Hepatocyte (in vitro differentiated cells): Measurements from ENCODE around the gene COBL. TPM values are rescaled to one million over a fixed set of nuclear protein-coding genes. Genes with fewer than 3 reads are reported as not detected.

Source experiments
- DNase-seq: peaks from one replicate; pipeline ENCODE4 v3.0.0-alpha.2; 2016; ENCODE audit warnings: low spot score
- H2AFZ ChIP-seq: fragments of 200-600 bp; sonication (generic); 2 replicates; pipeline ENCODE4 v1.6.0; 2016; ENCODE audit warnings: antibody characterized with exemption, mild to moderate bottlenecking
- H3K27ac ChIP-seq: fragments of 200-600 bp; sonication (generic); 2 replicates; pipeline ENCODE4 v1.5.1; 2016; ENCODE audit warnings: mild to moderate bottlenecking
- H3K27me3 ChIP-seq: fragments of 200-600 bp; sonication (generic); 2 replicates; pipeline ENCODE4 v1.6.1; 2016
- H3K36me3 ChIP-seq: fragments of 200-600 bp; sonication (generic); replicated peaks from 2 replicates; pipeline ENCODE4 v1.5.1; 2016; ENCODE audit warnings: low read depth; ENCODE audit not compliant: insufficient read depth
- H3K4me1 ChIP-seq: fragments of 200-600 bp; sonication (generic); 2 replicates; pipeline ENCODE4 v1.5.1; 2016; ENCODE audit warnings: mild to moderate bottlenecking, moderate library complexity; ENCODE audit not compliant: insufficient read depth
- H3K4me2 ChIP-seq: fragments of 200-600 bp; sonication (generic); 2 replicates; pipeline ENCODE4 v1.6.0; 2016
- H3K4me3 ChIP-seq: fragments of 200-600 bp; sonication (generic); 2 replicates; pipeline ENCODE4 v1.5.1; 2016; ENCODE audit warnings: mild to moderate bottlenecking
- H3K79me2 ChIP-seq: fragments of 200-600 bp; sonication (generic); 2 replicates; pipeline ENCODE4 v1.6.0; 2017; ENCODE audit warnings: mild to moderate bottlenecking
- H3K9me2 ChIP-seq: fragments of 200-600 bp; sonication (generic); replicated peaks from 2 replicates; pipeline ENCODE4 v1.6.0; 2017; ENCODE audit warnings: mild to moderate bottlenecking; ENCODE audit not compliant: insufficient read depth
- H3K9me3 ChIP-seq: fragments of 200-600 bp; sonication (generic); 2 replicates; pipeline ENCODE4 v1.5.1; 2016; ENCODE audit warnings: low read depth, mild to moderate bottlenecking
- H4K20me1 ChIP-seq: fragments of 200-600 bp; sonication (generic); 2 replicates; pipeline ENCODE4 v1.6.0; 2016; ENCODE audit warnings: mild to moderate bottlenecking; ENCODE audit not compliant: insufficient read depth, poor library complexity, severe bottlenecking
- CTCF ChIP-seq: fragments of 200-600 bp; sonication (generic); IDR thresholded peaks from 2 replicates; pipeline ENCODE4 v1.5.1; 2016; ENCODE audit warnings: antibody characterized with exemption, mild to moderate bottlenecking; ENCODE audit not compliant: poor library complexity
- EZH2 ChIP-seq: fragments of 200-600 bp; sonication (generic); IDR thresholded peaks from 2 replicates; pipeline ENCODE4 v1.6.1; 2016; ENCODE audit warnings: antibody characterized with exemption, mild to moderate bottlenecking, borderline replicate concordance
- EZH2phosphoT487 ChIP-seq: fragments of 200-600 bp; sonication (generic); IDR thresholded peaks from one replicate; pipeline ENCODE4 v1.6.1; 2018; ENCODE audit warnings: antibody characterized with exemption, mild to moderate bottlenecking, low read depth, moderate library complexity; ENCODE audit not compliant: unreplicated experiment, severe bottlenecking
- WGBS: methylation state at CpG from one replicate; pipeline ENCODE4 v1.1.6; 2016; ENCODE audit warnings: low lambda C conversion rate; ENCODE audit errors: missing lambda C conversion rate; 5-methylcytosine and 5-hydroxymethylcytosine counted together
- polyA plus RNA-seq: library from polyadenylated mRNA; unstranded; fragments of >200 nt; fragmentation: Nextera tagmentation; extraction: Ambion mirVana; gene quantifications from 2 replicates; pipeline ENCODE4 v1.2.1, GENCODE V29; 2016
- total RNA-seq: library from RNA; depleted of rRNA; stranded (reverse); fragments of >200 nt; gene quantifications from 2 replicates; pipeline ENCODE4 v1.2.3, GENCODE V29; 2014

The COBL gene
- total and polyA plus RNA-seq, 2 experiments from 2014 or later = 7.8 to 20.5 TPM

- Histone ChIP-seq H3K4me3 (no peak overlapping the region), H2AFZ (no peak overlapping the region), H3K9me2 (no peaks in the 10 kb centered on the region), H3K27ac (no peak overlapping the region), H3K79me2 (peaks cover 94% of the 10 kb centered on the region), H3K9me3 (no peaks in the 10 kb centered on the region), H3K27me3 (no peaks in the 10 kb centered on the region), H3K36me3 (no peaks in the 10 kb centered on the region), H3K4me1 (no peaks in the 10 kb centered on the region), H3K4me2 (no peak overlapping the region), H4K20me1 (peaks cover 4% of the 10 kb centered on the region)
- no peak for TF ChIP-seq CTCF
- no peak for TF ChIP-seq EZH2
- no peak for TF ChIP-seq EZH2phosphoT487
- 86% methylated on average over 10 of the region's 10 CpGs for WGBS
- no peak for DNase-seq
Observed at GRCh38 chr7:51303142-51303525, 13.5 kb downstream of the COBL start.

DNA sequence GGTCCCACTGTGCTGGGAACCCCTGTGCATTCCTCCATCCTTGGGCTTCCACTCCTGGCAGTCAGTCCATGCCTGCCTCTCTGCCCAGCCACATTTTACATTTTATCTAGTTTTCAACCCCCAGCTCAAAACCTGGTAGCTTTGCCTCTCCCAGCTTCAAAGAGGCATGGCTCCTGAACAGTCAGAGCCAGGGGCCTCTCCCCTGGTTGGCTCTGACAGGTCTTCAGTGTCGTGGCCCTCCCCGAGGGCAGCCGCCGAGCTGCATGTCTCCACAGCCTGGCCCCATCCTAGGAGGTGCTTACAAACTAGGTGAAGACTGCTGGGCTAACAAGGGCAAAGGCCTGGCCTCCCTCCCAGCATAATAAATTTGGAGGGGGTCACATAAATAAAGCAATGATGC, 14.8 kb downstream of the COBL start:
- Histone ChIP-seq H3K79me2 (peaks cover 92% of the 10 kb centered on the region), H3K27me3 (no peaks in the 10 kb centered on the region), H4K20me1 (peaks cover 4% of the 10 kb centered on the region), H3K4me1 (no peaks in the 10 kb centered on the region), H3K4me3 (no peak overlapping the region), H2AFZ (no peak overlapping the region), H3K4me2 (no peak overlapping the region), H3K36me3 (no peaks in the 10 kb centered on the region), H3K9me2 (no peaks in the 10 kb centered on the region), H3K27ac (no peak overlapping the region), H3K9me3 (no peaks in the 10 kb centered on the region)
- TF ChIP-seq EZH2 (no peak), EZH2phosphoT487 (no peak), CTCF (no peak)
- WGBS = 76% methylated on average over 4 of the region's 4 CpGs
- DNase-seq = no peak

DNA sequence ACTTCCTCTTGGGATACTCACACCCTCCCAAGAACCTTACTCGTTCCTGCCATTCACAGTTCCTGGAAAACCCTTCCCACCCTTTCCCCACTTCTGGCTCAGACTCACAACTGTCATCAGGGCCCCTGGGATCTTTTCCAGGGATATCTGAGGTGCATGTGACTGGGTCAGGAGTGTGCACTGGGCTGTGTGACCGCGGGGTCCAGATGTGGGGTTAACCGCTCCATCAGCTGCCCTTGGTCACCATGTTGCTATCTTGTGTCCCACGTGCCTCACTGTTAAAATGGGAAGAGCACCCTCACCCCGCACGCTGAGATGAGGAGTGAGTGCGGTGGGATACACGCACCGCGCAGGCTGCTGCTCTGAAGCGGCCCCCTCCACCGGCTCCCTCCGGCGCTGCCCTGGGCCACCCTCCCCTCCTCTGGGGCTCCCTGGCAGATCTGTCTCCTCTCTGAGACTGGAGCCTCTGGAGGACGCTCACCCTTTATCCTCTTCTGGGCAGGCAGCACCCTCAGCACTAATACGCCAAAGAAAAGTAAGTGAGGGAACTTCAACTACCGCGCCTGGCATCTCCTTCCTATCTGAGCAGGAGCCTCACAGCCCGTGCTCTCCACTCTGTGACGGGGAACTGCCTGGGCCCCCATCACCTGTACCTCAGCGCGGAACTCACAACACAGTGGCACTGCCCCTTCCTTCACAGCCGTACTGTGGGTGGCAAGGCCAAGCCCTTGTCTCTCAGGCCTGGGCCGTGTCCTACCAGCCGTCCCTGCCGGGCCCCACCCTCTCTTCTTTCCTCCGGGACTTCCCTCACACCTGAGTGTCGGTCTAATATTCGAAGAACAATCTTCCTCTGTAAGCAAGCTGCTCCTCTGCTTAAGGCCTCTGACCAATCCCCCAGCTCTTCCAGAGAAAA, 15.6 kb downstream of the COBL start:
- Histone ChIP-seq H3K4me1 (peaks cover 3% of the 10 kb centered on the region), H2AFZ (no peak overlapping the region), H3K4me2 (no peak overlapping the region), H3K9me2 (no peaks in the 10 kb centered on the region), H3K4me3 (no peak overlapping the region), H3K36me3 (no peaks in the 10 kb centered on the region), H3K9me3 (no peaks in the 10 kb centered on the region), H3K79me2 (peaks cover 87% of the 10 kb centered on the region), H4K20me1 (peaks cover 4% of the 10 kb centered on the region), H3K27me3 (no peaks in the 10 kb centered on the region), H3K27ac (no peak overlapping the region)
- no peak for DNase-seq
- WGBS = 96% methylated on average over 24 of the region's 30 CpGs
- no peak for TF ChIP-seq CTCF
- TF ChIP-seq EZH2 = no peak
- no peak for TF ChIP-seq EZH2phosphoT487
